ENCODE measurements around the gene PLEKHA7.

The PLEKHA7 gene

GRCh38 chr11:16807306-16807705 is 206.9 kb downstream of the PLEKHA7 start:
- TF ChIP-seq CTCF (IDR thresholded peaks at IDR 0.05; ENCODE audit: low read depth, low read length) = no peak
- H3K27me3 ChIP-seq (ENCODE audit: insufficient read depth, low read depth, severe bottlenecking) = no peaks in the 10 kb centered on the region
- peaks cover 34% of the 10 kb centered on the region for H3K36me3 ChIP-seq
- H3K4me3 ChIP-seq (ENCODE audit: low read depth, low read length) = no peak overlapping the region
- DNase-seq = no peak
- no peaks in the 10 kb centered on the region for H3K9me3 ChIP-seq (ENCODE audit: severe bottlenecking)
- H3K27ac ChIP-seq = no peak overlapping the region

GRCh38 chr11:16806791-16807190 is 207.4 kb downstream of the PLEKHA7 start:
- Histone ChIP-seq H3K36me3 (peaks cover 29% of the 10 kb centered on the region), H3K27ac (no peak overlapping the region), H3K27me3 (ENCODE audit: insufficient read depth, low read depth, severe bottlenecking) (no peaks in the 10 kb centered on the region), H3K9me3 (ENCODE audit: severe bottlenecking) (no peaks in the 10 kb centered on the region), H3K4me3 (ENCODE audit: low read depth, low read length) (no peak overlapping the region)
- DNase-seq = no peak
- TF ChIP-seq CTCF (IDR thresholded peaks at IDR 0.05; ENCODE audit: low read depth, low read length) = no peak

GRCh38 chr11:16805938-16806337 is 208.3 kb downstream of the PLEKHA7 start:
- DNase-seq = no peak
- H3K27me3 ChIP-seq (ENCODE audit: insufficient read depth, low read depth, severe bottlenecking) = no peaks in the 10 kb centered on the region
- H3K27ac ChIP-seq = no peak overlapping the region
- no peaks in the 10 kb centered on the region for H3K9me3 ChIP-seq (ENCODE audit: severe bottlenecking)
- TF ChIP-seq CTCF (IDR thresholded peaks at IDR 0.05; ENCODE audit: low read depth, low read length) = no peak
- peaks cover 29% of the 10 kb centered on the region for H3K36me3 ChIP-seq
- H3K4me3 ChIP-seq (ENCODE audit: low read depth, low read length) = no peak overlapping the region

- Histone ChIP-seq H3K27ac (no peak overlapping the region), H3K4me3 (ENCODE audit: low read depth, low read length) (no peak overlapping the region), H3K27me3 (ENCODE audit: insufficient read depth, low read depth, severe bottlenecking) (no peaks in the 10 kb centered on the region), H3K9me3 (ENCODE audit: severe bottlenecking) (no peaks in the 10 kb centered on the region), H3K36me3 (peaks cover 34% of the 10 kb centered on the region)
- DNase-seq = no peak
- no peak for TF ChIP-seq CTCF (IDR thresholded peaks at IDR 0.05; ENCODE audit: low read depth, low read length)
Observed at GRCh38 chr11:16804104-16804947, 209.9 kb downstream of the PLEKHA7 start.

GRCh38 chr11:16801288-16801980 is 212.8 kb downstream of the PLEKHA7 start:
- H3K9me3 ChIP-seq (ENCODE audit: severe bottlenecking) = no peaks in the 10 kb centered on the region
- H3K27ac ChIP-seq = no peak overlapping the region
- no peak for TF ChIP-seq CTCF (IDR thresholded peaks at IDR 0.05; ENCODE audit: low read depth, low read length)
- peaks cover 35% of the 10 kb centered on the region for H3K36me3 ChIP-seq
- no peak for DNase-seq
- H3K27me3 ChIP-seq (ENCODE audit: insufficient read depth, low read depth, severe bottlenecking) = no peaks in the 10 kb centered on the region
- H3K4me3 ChIP-seq (ENCODE audit: low read depth, low read length) = no peak overlapping the region

All from WERI-Rb-1 (cell line).